T-cell (primary cell): ENCODE results near the gene ABCB11. TPM values are rescaled to one million over a fixed set of nuclear protein-coding genes. Genes with fewer than 3 reads are reported as not detected.

Experiments used
- ATAC-seq, 4 experiments: fragments of 200-7000 bp in 3 of 4; fragments of 150-1000 bp in 1 of 4; cut with Tn5 transposase; replicated peaks in 1 of 4; 1 replicate in 3 of 4; 2 replicates in 1 of 4; pipeline ENCODE4 v1.10.0; 2021; ENCODE audit warnings: moderate library complexity in 3 of 4, mild to moderate bottlenecking in 2 of 4, moderate number of reproducible peaks in 1 of 4
- CTCF ChIA-PET, 2 donors: fragments of 300-600 bp; sonication (Branson Sonifier 250); formaldehyde crosslinking; loops; one replicate each; lab custom pipeline; 2022; ENCODE audit warnings: antibody characterized with exemption in 2 of 2; lab: Charles Lee
- POLR2A ChIA-PET, 2 donors: fragments of 300-600 bp; sonication (Branson Sonifier 250); formaldehyde crosslinking; loops; one replicate each; lab custom pipeline; 2022; ENCODE audit warnings: antibody characterized with exemption in 2 of 2; lab: Charles Lee
- DNase-seq, 35 experiments: peaks; one replicate each; pipeline versions ENCODE4 v3.0.0 to v3.0.0-alpha.2; 2013 to 2023
- H3K27ac ChIP-seq: one replicate; pipeline ENCODE4 v1.5.1; 2013; ENCODE audit warnings: low read length
- H3K27me3 ChIP-seq, 2 experiments: replicated peaks in 1 of 2; 1 replicate in 1 of 2; 2 replicates in 1 of 2; pipeline versions ENCODE4 v1.6.1 to v1.7.0; 2013; ENCODE audit warnings: low read length in 1 of 2, mixed read lengths in 1 of 2; ENCODE audit not compliant: control insufficient read depth in 2 of 2, insufficient read depth in 2 of 2; ENCODE audit errors: extremely low read depth in 1 of 2
- H3K36me3 ChIP-seq, 2 donors: 1 replicate in 1 of 2; 2 replicates in 1 of 2; pipeline versions ENCODE4 v1.6.1 to v1.7.0; 2013; ENCODE audit warnings: low read length in 1 of 2; ENCODE audit not compliant: control insufficient read depth in 2 of 2, insufficient read depth in 1 of 2; ENCODE audit errors: extremely low read depth in 1 of 2
- H3K4me1 ChIP-seq, 2 experiments: 1 replicate in 1 of 2; 2 replicates in 1 of 2; pipeline versions ENCODE4 v1.6.1 to v1.7.0; 2013; ENCODE audit warnings: low read length in 2 of 2, mixed read lengths in 1 of 2; ENCODE audit not compliant: insufficient read depth in 2 of 2, control insufficient read depth in 1 of 2; ENCODE audit errors: extremely low read depth in 1 of 2
- H3K4me3 ChIP-seq, 2 donors: 1 replicate in 1 of 2; 2 replicates in 1 of 2; pipeline versions ENCODE4 v1.5.1 to v1.7.0; 2013; ENCODE audit warnings: mild to moderate bottlenecking in 2 of 2, low read length in 1 of 2, moderate library complexity in 1 of 2; ENCODE audit not compliant: control insufficient read depth in 1 of 2; ENCODE audit errors: extremely low read depth in 1 of 2
- H3K9me3 ChIP-seq: 2 replicates; pipeline ENCODE4 v1.7.0; 2013
- H3K27ac Mint-ChIP-seq, 2 donors: one replicate each; pipeline ENCODE4 v1.8.0; 2020 to 2021; ENCODE audit warnings: mild to moderate bottlenecking in 2 of 2, mixed read lengths in 2 of 2
- H3K27me3 Mint-ChIP-seq, 2 donors: one replicate each; pipeline ENCODE4 v1.8.0; 2021 to 2022; ENCODE audit warnings: mixed read lengths in 2 of 2
- H3K36me3 Mint-ChIP-seq: one replicate; pipeline ENCODE4 v1.8.0; 2021; ENCODE audit warnings: mixed read lengths
- H3K4me1 Mint-ChIP-seq, 3 donors: one replicate each; pipeline ENCODE4 v1.8.0; 2020 to 2022; ENCODE audit warnings: mixed read lengths in 3 of 3, mild to moderate bottlenecking in 1 of 3
- H3K4me3 Mint-ChIP-seq, 3 donors: one replicate each; pipeline ENCODE4 v1.8.0; 2020 to 2022; ENCODE audit warnings: mild to moderate bottlenecking in 3 of 3, mixed read lengths in 3 of 3, moderate library complexity in 3 of 3
- H3K9me3 Mint-ChIP-seq, 3 donors: one replicate each; pipeline ENCODE4 v1.8.0; 2020 to 2022; ENCODE audit warnings: mixed read lengths in 3 of 3
- WGBS: methylation state at CpG from one replicate; pipeline ENCODE4 v1.1.5; 2013; ENCODE audit warnings: missing lambda C conversion rate; ENCODE audit not compliant: insufficient coverage; 5-methylcytosine and 5-hydroxymethylcytosine counted together
- total RNA-seq, 35 experiments: library from RNA in 6 of 35; stranded (reverse) in 6 of 35; fragments of 120-200 nt in 1 of 35; gene quantifications; one replicate each; pipeline versions ENCODE4 v1.2.1 to v1.2.4 and lab custom pipeline; 2013 to 2026

Gene ABCB11
- total RNA-seq, 5 donors from 2014 or later (not counting 1 experiment from before 2014, with no cell fraction given), result 0.03 TPM; not detected in 3

- peaks cover 0 to 3% of the 10 kb centered on the region in 2 experiments for H3K27me3 ChIP-seq
- CTCF ChIA-PET, result no interaction called here
- H3K9me3 ChIP-seq, result no peaks in the 10 kb centered on the region
- H3K4me1 ChIP-seq, result no peaks in the 10 kb centered on the region
- H3K27ac Mint-ChIP-seq, result no peak overlapping the region
- ATAC-seq, result no peak
- peaks cover 12% of the 10 kb centered on the region for H3K36me3 Mint-ChIP-seq
- no peak overlapping the region for H3K4me3 ChIP-seq
- H3K4me1 Mint-ChIP-seq, result no peaks in the 10 kb centered on the region
- H3K27me3 Mint-ChIP-seq, result no peaks in the 10 kb centered on the region
- no peaks in the 10 kb centered on the region for H3K36me3 ChIP-seq
- H3K4me3 Mint-ChIP-seq, result no peak overlapping the region
- no peak for DNase-seq
- no peak overlapping the region for H3K27ac ChIP-seq
- POLR2A ChIA-PET, result no interaction called here
- H3K9me3 Mint-ChIP-seq, result peaks cover 0 to 19% (median 18%) of the 10 kb centered on the region in 3 donors
- WGBS, result 95% methylated on average over 3 of the region's 4 CpGs
These were observed 15.5 kb upstream of the ABCB11 start for GRCh38 chr2:169046440-169047151.

GRCh38 chr2:169042856-169043255 is 11.7 kb upstream of the ABCB11 start:
- CTCF ChIA-PET, result no interaction called here
- ATAC-seq (no peak), DNase-seq (no peak)
- Histone ChIP-seq H3K4me1 (no peaks in the 10 kb centered on the region), H3K4me3 (no peak overlapping the region), H3K9me3 (no peaks in the 10 kb centered on the region), H3K36me3 (no peaks in the 10 kb centered on the region), H3K27ac (no peak overlapping the region), H3K27me3 (peaks cover 0 to 3% of the 10 kb centered on the region in 2 experiments)
- H3K27ac Mint-ChIP-seq, result no peak overlapping the region
- H3K36me3 Mint-ChIP-seq, result peaks cover 12% of the 10 kb centered on the region
- no peaks in the 10 kb centered on the region for H3K27me3 Mint-ChIP-seq
- WGBS, result no CpG with 5 or more reads among the region's 1 CpG
- H3K9me3 Mint-ChIP-seq, result peaks cover 0 to 20% (median 18%) of the 10 kb centered on the region in 3 donors
- POLR2A ChIA-PET, result no interaction called here
- H3K4me1 Mint-ChIP-seq, result peaks cover 0 to 10% (median 5%) of the 10 kb centered on the region in 3 donors
- no peak overlapping the region for H3K4me3 Mint-ChIP-seq

DNA sequence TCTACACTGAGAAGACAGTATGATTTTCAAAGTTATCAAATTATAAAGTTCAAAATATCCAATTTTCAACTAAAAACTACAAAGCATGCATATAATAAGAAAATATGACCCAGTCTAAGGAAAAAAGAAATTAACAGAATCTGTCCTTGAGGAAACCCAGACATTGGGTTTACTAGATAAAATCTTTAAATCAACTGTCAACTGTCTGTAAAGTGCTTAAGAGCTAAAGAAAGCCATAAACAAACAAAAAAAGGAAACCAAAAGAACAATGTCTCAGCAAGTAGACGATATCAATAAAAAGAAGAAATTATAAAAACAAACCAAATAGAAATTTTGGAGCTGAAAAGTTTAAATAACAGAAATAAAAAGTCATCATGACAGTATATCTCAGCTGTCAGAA is 10.5 kb upstream of the ABCB11 start:
- H3K27me3 ChIP-seq, result peaks cover 0 to 3% of the 10 kb centered on the region in 2 experiments
- POLR2A ChIA-PET, result no interaction called here
- no peaks in the 10 kb centered on the region for H3K36me3 ChIP-seq
- no peak for ATAC-seq
- no peak overlapping the region for H3K27ac ChIP-seq
- no peak overlapping the region for H3K4me3 ChIP-seq
- Mint-ChIP-seq H3K9me3 (peaks cover 0 to 20% (median 18%) of the 10 kb centered on the region in 3 donors), H3K36me3 (peaks cover 12% of the 10 kb centered on the region), H3K4me1 (peaks cover 0 to 10% (median 5%) of the 10 kb centered on the region in 3 donors), H3K27me3 (no peaks in the 10 kb centered on the region), H3K4me3 (no peak overlapping the region), H3K27ac (no peak overlapping the region)
- no peaks in the 10 kb centered on the region for H3K9me3 ChIP-seq
- H3K4me1 ChIP-seq, result no peaks in the 10 kb centered on the region
- DNase-seq, result no peak
- WGBS, result no CpG with 5 or more reads among the region's 1 CpG
- CTCF ChIA-PET, result no interaction called here

GRCh38 chr2:169039702-169040101 is 8.6 kb upstream of the ABCB11 start:
- WGBS, result 46% methylated on average over 2 of the region's 4 CpGs
- DNase-seq, result no peak
- Mint-ChIP-seq H3K36me3 (peaks cover 12% of the 10 kb centered on the region), H3K9me3 (peaks cover 3 to 20% (median 18%) of the 10 kb centered on the region in 3 donors), H3K27me3 (no peaks in the 10 kb centered on the region), H3K4me3 (no peak overlapping the region), H3K4me1 (peaks cover 0 to 10% (median 7%) of the 10 kb centered on the region in 3 donors), H3K27ac (no peak overlapping the region)
- Histone ChIP-seq H3K27me3 (peaks cover 0 to 3% of the 10 kb centered on the region in 2 experiments), H3K36me3 (no peaks in the 10 kb centered on the region), H3K9me3 (no peaks in the 10 kb centered on the region), H3K27ac (no peak overlapping the region), H3K4me1 (no peaks in the 10 kb centered on the region), H3K4me3 (no peak overlapping the region)
- POLR2A ChIA-PET, result no interaction called here
- CTCF ChIA-PET, result no interaction called here
- ATAC-seq, result no peak

- ATAC-seq, result no peak
- no peak overlapping the region for H3K27ac Mint-ChIP-seq
- no peaks in the 10 kb centered on the region for H3K27me3 Mint-ChIP-seq
- DNase-seq, result no peak
- no peak overlapping the region for H3K4me3 Mint-ChIP-seq
- no peaks in the 10 kb centered on the region for H3K9me3 ChIP-seq
- 62% methylated on average over 2 of the region's 2 CpGs for WGBS
- no peak overlapping the region for H3K27ac ChIP-seq
- no peaks in the 10 kb centered on the region for H3K27me3 ChIP-seq
- no peaks in the 10 kb centered on the region for H3K36me3 ChIP-seq
- CTCF ChIA-PET, result no interaction called here
- peaks cover 4 to 20% (median 16%) of the 10 kb centered on the region in 3 donors for H3K9me3 Mint-ChIP-seq
- H3K36me3 Mint-ChIP-seq, result peaks cover 9% of the 10 kb centered on the region
- POLR2A ChIA-PET, result no interaction called here
- H3K4me1 ChIP-seq, result no peaks in the 10 kb centered on the region
- H3K4me3 ChIP-seq, result no peak overlapping the region
- H3K4me1 Mint-ChIP-seq, result peaks cover 7 to 16% (median 16%) of the 10 kb centered on the region in 3 donors
These were observed 7.2 kb upstream of the ABCB11 start for GRCh38 chr2:169038338-169038757.

DNA sequence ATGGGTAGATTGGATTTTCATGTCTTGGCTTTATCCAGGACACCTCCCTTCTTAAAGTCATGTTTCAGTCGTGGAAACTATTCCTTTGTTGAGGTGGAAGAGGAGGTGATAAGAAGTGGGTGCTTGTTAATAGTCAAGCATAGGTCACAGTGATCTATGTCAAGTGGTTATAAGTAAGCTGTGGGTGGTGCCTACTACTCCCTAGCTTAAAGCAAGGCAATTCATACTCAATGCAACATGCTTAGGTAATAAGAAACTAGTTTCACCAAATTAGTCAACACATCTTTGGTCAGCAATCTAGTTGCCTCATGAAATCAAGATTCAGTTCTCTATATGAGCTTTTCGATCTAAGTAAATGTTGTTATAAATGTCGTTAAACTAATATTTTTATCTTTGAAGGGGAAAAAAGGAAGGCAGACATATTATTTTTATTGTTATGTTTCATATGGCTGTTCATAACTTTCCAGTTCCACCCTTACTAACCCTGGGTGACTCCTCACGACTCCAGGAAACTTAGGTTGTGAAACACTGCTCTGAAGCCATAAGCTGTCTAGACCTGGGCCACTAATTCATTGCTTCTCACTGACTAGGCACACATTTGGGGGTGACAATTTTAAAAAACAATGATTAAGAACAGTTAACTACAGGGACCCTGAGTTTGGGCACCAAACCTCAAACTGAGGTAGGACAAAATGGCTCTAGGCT is 5.8 kb upstream of the ABCB11 start:
- 80% methylated on average over 1 of the region's 4 CpGs for WGBS
- Histone ChIP-seq H3K9me3 (no peaks in the 10 kb centered on the region), H3K27me3 (no peaks in the 10 kb centered on the region), H3K4me3 (no peak overlapping the region), H3K4me1 (no peaks in the 10 kb centered on the region), H3K36me3 (no peaks in the 10 kb centered on the region), H3K27ac (no peak overlapping the region)
- H3K4me1 Mint-ChIP-seq, result peaks cover 7 to 16% (median 16%) of the 10 kb centered on the region in 3 donors
- H3K4me3 Mint-ChIP-seq, result no peak overlapping the region
- H3K9me3 Mint-ChIP-seq, result peaks cover 5 to 14% (median 8%) of the 10 kb centered on the region in 3 donors
- H3K27ac Mint-ChIP-seq, result no peak overlapping the region
- DNase-seq (no peak), ATAC-seq (no peak)
- CTCF ChIA-PET, result no interaction called here
- H3K36me3 Mint-ChIP-seq, result no peaks in the 10 kb centered on the region
- no peaks in the 10 kb centered on the region for H3K27me3 Mint-ChIP-seq
- POLR2A ChIA-PET, result no interaction called here
